ENCODE data around the gene STK10. TPM values are rescaled to one million over a fixed set of nuclear protein-coding genes. Genes with fewer than 3 reads are reported as not detected.

STK10 gene
- total RNA-seq, 1 experiment from 2014 or later = 25.7 TPM

DNA sequence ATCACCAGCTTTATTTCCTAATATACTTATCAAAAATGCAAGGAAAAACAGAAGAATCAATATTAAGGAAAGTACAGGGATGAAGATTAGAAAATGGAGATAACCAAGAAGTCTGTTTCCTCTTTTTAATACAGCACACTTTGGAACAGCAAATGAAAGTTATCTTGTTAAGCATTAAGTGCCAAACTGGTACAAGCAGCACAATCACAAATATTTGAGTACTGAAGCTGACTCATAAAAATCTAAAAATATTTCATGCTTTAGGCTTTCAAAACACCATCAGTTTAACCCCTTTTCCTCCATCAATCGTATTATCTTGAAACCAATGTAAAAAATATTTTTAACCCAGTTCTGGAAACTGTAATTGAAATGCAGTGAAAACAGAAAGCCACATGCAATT is 184.3 kb downstream of the STK10 start:
- no peak for TF ChIP-seq EZH2phosphoT487 (IDR thresholded peaks at IDR 0.05; ENCODE audit: borderline replicate concordance, low read length)
- intact Hi-C loops (cut with micrococcal nuclease) = loop anchor here (5.0 kb wide), 1 partner anchor 46 kb away; no protein-coding TSS in a partner anchor
- CTCF ChIA-PET = no interaction called here
- H3K9me3 ChIP-seq (ENCODE audit: low read length) = no peaks in the 10 kb centered on the region
- peaks cover 4% of the 10 kb centered on the region; the same call in 1 of the 2 replicates for H3K36me3 ChIP-seq (ENCODE audit: low read depth, low read length)
- H4K20me1 ChIP-seq (ENCODE audit: low read length) = peaks cover 29% of the 10 kb centered on the region; the same call in 1 of the 2 replicates
- no peaks in the 10 kb centered on the region for H3K27me3 ChIP-seq (ENCODE audit: low read length)
- ATAC-seq (no peak), DNase-seq (peak; percentile 54)
- POLR2A ChIA-PET (ENCODE audit: unreplicated experiment) = no interaction called here
- BruUV-seq (replicated peaks) = no TSS peak
- peak overlapping the region; percentile 90; the same call in 1 of the 2 replicates for H3K9ac ChIP-seq (ENCODE audit: low read length)
- peak overlapping the region; percentile 99 for H3K4me2 ChIP-seq (ENCODE audit: low read length)
- peak overlapping the region; percentile 3; the same call in 1 of the 2 replicates for H3K27ac ChIP-seq (ENCODE audit: low read length)
- peak overlapping the region; percentile 80 for H3K4me3 ChIP-seq (ENCODE audit: low read length)
- no peaks in the 10 kb centered on the region for H3F3A ChIP-seq (ENCODE audit: low read length, unreplicated experiment)
- H3K4me1 ChIP-seq (ENCODE audit: insufficient read depth, low read length) = peaks cover 46% of the 10 kb centered on the region
- H3K79me2 ChIP-seq (ENCODE audit: low read length) = peaks cover 86% of the 10 kb centered on the region
- H3K9me2 ChIP-seq (replicated peaks; ENCODE audit: low read length) = no peaks in the 10 kb centered on the region
- H2AFZ ChIP-seq (ENCODE audit: low read length) = no peak overlapping the region

GRCh38 chr5:172002840-172003512 is 185.0 kb downstream of the STK10 start:
- no peaks in the 10 kb centered on the region for H3K27me3 ChIP-seq (ENCODE audit: low read length)
- peaks cover 40% of the 10 kb centered on the region for H3K4me1 ChIP-seq (ENCODE audit: insufficient read depth, low read length)
- DNase-seq = no peak
- H3K9ac ChIP-seq (ENCODE audit: low read length) = 0 out of 2 replicates have a peak overlapping the region, but pooled peaks have one; percentile 90
- peaks cover 29% of the 10 kb centered on the region; the same call in 1 of the 2 replicates for H4K20me1 ChIP-seq (ENCODE audit: low read length)
- H3K36me3 ChIP-seq (ENCODE audit: low read depth, low read length) = peaks cover 4% of the 10 kb centered on the region; the same call in 1 of the 2 replicates
- ChIA-PET CTCF (no interaction called here), POLR2A (ENCODE audit: unreplicated experiment) (no interaction called here)
- TF ChIP-seq EZH2 (IDR thresholded peaks at IDR 0.05; ENCODE audit: low read length, unreplicated experiment) (no peak), EZH2phosphoT487 (IDR thresholded peaks at IDR 0.05; ENCODE audit: borderline replicate concordance, low read length) (no peak)
- TF ChIP-seq, protein P1, sequence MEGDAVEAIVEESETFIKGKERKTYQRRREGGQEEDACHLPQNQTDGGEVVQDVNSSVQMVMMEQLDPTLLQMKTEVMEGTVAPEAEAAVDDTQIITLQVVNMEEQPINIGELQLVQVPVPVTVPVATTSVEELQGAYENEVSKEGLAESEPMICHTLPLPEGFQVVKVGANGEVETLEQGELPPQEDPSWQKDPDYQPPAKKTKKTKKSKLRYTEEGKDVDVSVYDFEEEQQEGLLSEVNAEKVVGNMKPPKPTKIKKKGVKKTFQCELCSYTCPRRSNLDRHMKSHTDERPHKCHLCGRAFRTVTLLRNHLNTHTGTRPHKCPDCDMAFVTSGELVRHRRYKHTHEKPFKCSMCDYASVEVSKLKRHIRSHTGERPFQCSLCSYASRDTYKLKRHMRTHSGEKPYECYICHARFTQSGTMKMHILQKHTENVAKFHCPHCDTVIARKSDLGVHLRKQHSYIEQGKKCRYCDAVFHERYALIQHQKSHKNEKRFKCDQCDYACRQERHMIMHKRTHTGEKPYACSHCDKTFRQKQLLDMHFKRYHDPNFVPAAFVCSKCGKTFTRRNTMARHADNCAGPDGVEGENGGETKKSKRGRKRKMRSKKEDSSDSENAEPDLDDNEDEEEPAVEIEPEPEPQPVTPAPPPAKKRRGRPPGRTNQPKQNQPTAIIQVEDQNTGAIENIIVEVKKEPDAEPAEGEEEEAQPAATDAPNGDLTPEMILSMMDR (conservative IDR thresholded peaks at IDR 0.05; ENCODE audit: low read depth, low read length) = no peak
- H3K9me3 ChIP-seq (ENCODE audit: low read length) = no peaks in the 10 kb centered on the region
- H3F3A ChIP-seq (ENCODE audit: low read length, unreplicated experiment) = no peaks in the 10 kb centered on the region
- H3K27ac ChIP-seq (ENCODE audit: low read length) = peak overlapping the region; percentile 2; the same call in 1 of the 2 replicates
- H3K79me2 ChIP-seq (ENCODE audit: low read length) = peaks cover 94% of the 10 kb centered on the region
- H3K9me2 ChIP-seq (replicated peaks; ENCODE audit: low read length) = no peaks in the 10 kb centered on the region
- peak overlapping the region; percentile 99 for H3K4me2 ChIP-seq (ENCODE audit: low read length)
- H2AFZ ChIP-seq (ENCODE audit: low read length) = no peak overlapping the region
- H3K4me3 ChIP-seq (ENCODE audit: low read length) = peak overlapping the region; percentile 80; the same call in 1 of the 2 replicates
- ATAC-seq = no peak
- intact Hi-C loops (cut with micrococcal nuclease) = loop anchor here (5.0 kb wide), 1 partner anchor 46 kb away; no protein-coding TSS in a partner anchor
- BruUV-seq (replicated peaks) = no TSS peak

- no peak overlapping the region for H2AFZ ChIP-seq (ENCODE audit: low read length)
- H3K4me2 ChIP-seq (ENCODE audit: low read length) = no peak overlapping the region
- H3K9ac ChIP-seq (ENCODE audit: low read length) = no peak overlapping the region
- TF ChIP-seq, protein P1 (conservative IDR thresholded peaks at IDR 0.05; ENCODE audit: low read depth, low read length) = peak; percentile 64
- TF ChIP-seq EZH2 (IDR thresholded peaks at IDR 0.05; ENCODE audit: low read length, unreplicated experiment) = no peak
- peaks cover 31% of the 10 kb centered on the region; the same call in 1 of the 2 replicates for H4K20me1 ChIP-seq (ENCODE audit: low read length)
- no peaks in the 10 kb centered on the region for H3K9me2 ChIP-seq (replicated peaks; ENCODE audit: low read length)
- peaks cover 4% of the 10 kb centered on the region for H3F3A ChIP-seq (ENCODE audit: low read length, unreplicated experiment)
- intact Hi-C loops (cut with micrococcal nuclease) = loop anchor here (5.0 kb wide), 1 partner anchor 45 kb away; no protein-coding TSS in a partner anchor
- H3K4me3 ChIP-seq (ENCODE audit: low read length) = no peak overlapping the region
- ChIA-PET CTCF (no interaction called here), POLR2A (ENCODE audit: unreplicated experiment) (no interaction called here)
- H3K36me3 ChIP-seq (ENCODE audit: low read depth, low read length) = peaks cover 4% of the 10 kb centered on the region; the same call in 1 of the 2 replicates
- H3K4me1 ChIP-seq (ENCODE audit: insufficient read depth, low read length) = peaks cover 40% of the 10 kb centered on the region
- DNase-seq (peak; percentile 40), ATAC-seq (no peak)
- no peaks in the 10 kb centered on the region for H3K27me3 ChIP-seq (ENCODE audit: low read length)
- H3K27ac ChIP-seq (ENCODE audit: low read length) = no peak overlapping the region
- no peaks in the 10 kb centered on the region for H3K9me3 ChIP-seq (ENCODE audit: low read length)
- no TSS peak for BruUV-seq (replicated peaks)
- H3K79me2 ChIP-seq (ENCODE audit: low read length) = peaks cover 94% of the 10 kb centered on the region
These were observed 185.7 kb downstream of the STK10 start for GRCh38 chr5:172002310-172002709.

Measured in PC-3 (cell line).